AG09319 (cell line): Measurements from ENCODE around the gene TEKT5.

ENCODE experiments used
- DNase-seq: peaks from one replicate; pipeline ENCODE4 v3.0.0-alpha.2; 2010; ENCODE audit warnings: low read depth; ENCODE audit errors: extremely low read depth
- CTCF ChIP-seq: IDR thresholded peaks from 2 replicates; pipeline ENCODE4 v1.5.1; 2011; ENCODE audit warnings: low read depth, mild to moderate bottlenecking, inconsistent platforms, low read length, moderate library complexity

Gene TEKT5

GRCh38 chr16:10699756-10700155 is 5.0 kb upstream of the TEKT5 start:
- no peak for DNase-seq
- no peak for TF ChIP-seq CTCF

DNA sequence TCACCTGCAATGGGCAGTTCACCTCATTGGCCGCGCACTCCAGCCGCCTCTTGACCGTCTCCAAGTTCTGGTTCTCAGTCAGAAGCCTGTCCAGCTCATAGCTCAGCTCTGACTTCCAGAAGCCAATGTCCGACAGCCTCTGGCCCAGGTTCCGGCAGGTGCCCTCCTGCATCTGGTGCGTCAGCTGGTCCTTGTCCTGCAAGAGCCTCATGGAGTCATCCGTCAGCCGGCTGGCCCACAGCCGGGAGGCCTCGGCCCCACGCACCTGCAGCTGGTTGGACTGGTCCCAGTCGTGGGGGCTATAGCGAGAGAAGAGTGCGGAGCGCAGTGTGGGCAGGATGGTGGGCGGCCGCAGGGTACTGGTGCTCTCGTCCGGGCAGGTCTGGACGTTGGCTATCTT is 424 bp downstream of the TEKT5 start:
- TF ChIP-seq CTCF = no peak
- no peak for DNase-seq

GRCh38 chr16:10693889-10694288 is 841 bp downstream of the TEKT5 start:
- TF ChIP-seq CTCF = no peak
- DNase-seq = no peak

GRCh38 chr16:10692470-10692869 is 2.3 kb downstream of the TEKT5 start:
- no peak for DNase-seq
- TF ChIP-seq CTCF = no peak

- DNase-seq = no peak
- no peak for TF ChIP-seq CTCF
Measured at GRCh38 chr16:10688726-10689125, 6.0 kb downstream of the TEKT5 start.

DNA sequence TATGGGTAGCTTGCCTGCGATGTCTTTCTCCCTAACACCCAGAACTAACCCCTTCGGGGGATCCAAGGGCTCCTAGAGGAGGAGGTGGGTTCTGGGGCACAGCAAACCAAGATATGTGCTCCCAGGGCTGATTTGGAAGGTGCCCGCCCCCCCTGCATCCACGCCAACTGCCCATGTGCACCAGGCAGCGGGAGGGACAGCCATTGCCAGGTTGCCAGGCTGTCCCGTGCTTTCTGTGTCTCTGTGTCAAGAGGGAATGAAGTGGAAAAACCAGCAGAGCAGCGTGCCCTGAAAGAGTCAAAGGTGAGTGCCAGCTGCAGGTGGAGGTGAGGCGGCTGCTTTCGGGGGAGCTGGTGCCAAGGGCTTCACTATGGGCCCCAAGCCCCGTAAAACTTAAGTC is 6.4 kb downstream of the TEKT5 start:
- TF ChIP-seq CTCF = no peak

DNA sequence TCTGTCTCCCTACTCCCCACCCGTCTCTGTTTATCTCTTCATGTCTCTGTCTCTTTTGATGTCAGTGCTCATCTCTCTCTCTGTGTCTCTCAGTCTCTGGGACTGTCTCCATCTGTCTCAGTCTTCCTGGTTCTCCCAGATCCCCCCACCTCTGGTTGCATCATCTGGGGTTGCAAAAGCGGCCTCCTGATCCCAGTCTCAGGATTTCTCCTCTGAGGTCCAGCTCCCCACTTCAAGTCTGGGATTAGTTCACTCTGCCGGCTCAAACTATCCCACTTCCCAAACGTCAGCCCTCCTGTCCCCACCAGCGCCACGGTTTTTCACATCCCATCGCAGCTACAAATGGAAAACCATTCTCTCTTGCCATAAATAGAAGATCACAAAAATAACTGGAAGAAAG is 9.0 kb downstream of the TEKT5 start:
- DNase-seq = no peak
- TF ChIP-seq CTCF = no peak

More for the DNA sequence above, 6.4 kb downstream of the TEKT5 start:
- DNase-seq = no peak
